ENCODE results near the gene STT3A.

The STT3A gene

GRCh38 chr11:125592305-125593113 lies at the start of gene STT3A:
STT3A (plus strand) TSS chr11:125592852; CDS start chr11:125595916, 3,064 bp downstream.
- peak; percentile 100 for DNase-seq
- peaks cover 4 to 6% (median 5%) of the 10 kb centered on the region in 3 donors for H3K36me3 ChIP-seq
- no peaks in the 10 kb centered on the region for H3K9me3 ChIP-seq
- intact Hi-C loops (cut with DNase I; ENCODE audit: low total_unique reads), result no loop called here
- peaks cover 0 to 33% (median 12%) of the 10 kb centered on the region in 4 donors for H3K4me1 ChIP-seq
- H3K4me3 ChIP-seq, result peak within 1 kb of the TSS; percentile 87 to 99
- no peaks in the 10 kb centered on the region for H3K27me3 ChIP-seq
- no peak for TF ChIP-seq CTCF (IDR thresholded peaks at IDR 0.05)
- peak within 1 kb of the TSS; percentile 96 to 99 for H3K27ac ChIP-seq

- no peak for DNase-seq
- no peak overlapping the region for H3K4me3 ChIP-seq
- no peaks in the 10 kb centered on the region for H3K4me1 ChIP-seq
- intact Hi-C loops (cut with DNase I; ENCODE audit: low total_unique reads), result no loop called here
- H3K9me3 ChIP-seq, result peaks cover 0 to 19% (median 17%) of the 10 kb centered on the region in 3 donors
- no peak for TF ChIP-seq CTCF (IDR thresholded peaks at IDR 0.05)
- no peaks in the 10 kb centered on the region for H3K27me3 ChIP-seq
- peaks cover 0 to 9% (median 0%) of the 10 kb centered on the region in 3 donors for H3K36me3 ChIP-seq
- no peak overlapping the region for H3K27ac ChIP-seq
Measured at GRCh38 chr11:125550780-125551179, 41.9 kb upstream of the STT3A start.

DNA sequence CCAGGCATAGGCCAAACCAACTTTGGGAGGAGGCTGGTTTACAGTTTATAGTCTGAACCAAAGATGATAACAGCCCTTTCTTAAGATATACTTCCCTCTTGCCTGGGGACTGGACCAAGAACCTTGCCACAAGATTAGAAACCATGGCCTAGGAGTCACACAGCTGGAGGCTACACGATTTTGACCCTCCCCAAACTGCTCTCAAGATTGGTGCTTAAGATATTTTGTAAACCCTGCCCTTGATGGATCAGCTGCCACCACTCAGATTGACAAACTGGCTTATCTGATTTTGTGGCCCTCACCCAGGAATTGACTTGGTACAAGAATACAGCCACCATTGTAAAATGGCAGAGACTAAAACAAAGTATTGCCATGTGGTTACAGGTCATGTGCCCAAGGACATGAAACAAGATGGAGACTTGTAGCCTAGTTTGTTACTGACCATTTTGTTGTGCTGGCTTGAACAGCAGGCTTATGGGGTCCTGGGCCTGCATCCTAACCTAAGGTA lies 40.8 kb upstream of the STT3A start:
- Histone ChIP-seq H3K36me3 (peaks cover 0 to 9% (median 0%) of the 10 kb centered on the region in 3 donors), H3K4me1 (no peaks in the 10 kb centered on the region), H3K27ac (no peak overlapping the region), H3K9me3 (peaks cover 0 to 19% (median 17%) of the 10 kb centered on the region in 3 donors), H3K4me3 (no peak overlapping the region), H3K27me3 (no peaks in the 10 kb centered on the region)
- intact Hi-C loops (cut with DNase I; ENCODE audit: low total_unique reads), result no loop called here
- DNase-seq, result no peak
- TF ChIP-seq CTCF (IDR thresholded peaks at IDR 0.05), result no peak

DNA sequence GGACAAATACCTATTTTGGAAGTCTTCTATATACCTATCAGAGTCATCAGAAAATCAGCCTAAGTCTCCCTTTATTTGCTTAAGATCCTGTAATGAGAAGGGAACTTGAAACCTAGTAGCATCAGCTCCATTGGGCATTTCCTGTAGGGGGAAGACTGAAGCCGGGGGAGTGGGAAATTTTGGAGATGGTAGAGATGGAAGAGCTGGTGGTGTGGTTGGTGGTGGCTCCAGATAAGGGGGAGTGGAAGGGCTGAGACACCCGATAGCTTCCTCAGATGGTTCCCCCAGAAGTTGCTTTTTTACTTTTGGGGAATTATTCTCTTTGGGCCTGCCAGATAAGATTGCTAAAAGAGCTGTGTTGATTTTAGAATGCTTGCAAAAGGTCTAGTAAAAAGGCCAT lies 39.7 kb upstream of the STT3A start:
- intact Hi-C loops (cut with DNase I; ENCODE audit: low total_unique reads), result no loop called here
- no peak overlapping the region for H3K27ac ChIP-seq
- no peak for TF ChIP-seq CTCF (IDR thresholded peaks at IDR 0.05)
- no peaks in the 10 kb centered on the region for H3K4me1 ChIP-seq
- no peaks in the 10 kb centered on the region for H3K27me3 ChIP-seq
- no peak for DNase-seq
- H3K9me3 ChIP-seq, result peaks cover 0 to 19% (median 17%) of the 10 kb centered on the region in 3 donors
- peaks cover 0 to 9% (median 0%) of the 10 kb centered on the region in 3 donors for H3K36me3 ChIP-seq
- H3K4me3 ChIP-seq, result no peak overlapping the region

- no peak for DNase-seq
- Histone ChIP-seq H3K27me3 (no peaks in the 10 kb centered on the region), H3K36me3 (peaks cover 0 to 9% (median 0%) of the 10 kb centered on the region in 3 donors), H3K9me3 (peaks cover 0 to 19% (median 17%) of the 10 kb centered on the region in 3 donors), H3K27ac (no peak overlapping the region), H3K4me1 (no peaks in the 10 kb centered on the region), H3K4me3 (no peak overlapping the region)
- TF ChIP-seq CTCF (IDR thresholded peaks at IDR 0.05), result no peak
- intact Hi-C loops (cut with DNase I; ENCODE audit: low total_unique reads), result no loop called here
Measured at GRCh38 chr11:125553357-125553756, 39.3 kb upstream of the STT3A start.
